Thyroid gland (tissue), 4 donors: ENCODE measurements around the gene LRRC8E. TPM values are rescaled to one million over a fixed set of nuclear protein-coding genes. Genes with fewer than 3 reads are reported as not detected.

Experiments
- DNase-seq, 2 donors: peaks; one replicate each; pipeline ENCODE4 v3.0.0-alpha.2; 2019
- H3K27ac ChIP-seq, 3 donors: fragments of 200-600 bp; sonication (generic); 1 replicate in 2 of 3; 2 replicates in 1 of 3; pipeline ENCODE4 v1.5.1; 2016 to 2019; ENCODE audit warnings: mild to moderate bottlenecking in 1 of 3, moderate library complexity in 1 of 3
- H3K27me3 ChIP-seq: fragments of 200-600 bp; sonication (generic); one replicate; pipeline ENCODE4 v1.5.1; 2019
- H3K36me3 ChIP-seq, 2 donors: fragments of 200-600 bp; sonication (generic); one replicate each; pipeline ENCODE4 v1.5.1; 2016 to 2019
- H3K4me1 ChIP-seq, 2 donors: fragments of 200-600 bp; sonication (generic); one replicate each; pipeline ENCODE4 v1.5.1; 2017 to 2019
- H3K4me3 ChIP-seq, 3 donors: fragments of 200-600 bp; sonication (generic); replicated peaks in 1 of 3; 1 replicate in 2 of 3; 2 replicates in 1 of 3; pipeline ENCODE4 v1.5.1; 2016; ENCODE audit warnings: mild to moderate bottlenecking in 1 of 3
- H3K9me3 ChIP-seq: fragments of 200-600 bp; sonication (generic); one replicate; pipeline ENCODE4 v1.5.1; 2017
- CTCF ChIP-seq, 6 experiments: fragments of 200-600 bp in 3 of 6; fragments of 450-650 bp in 3 of 6; sonication (generic) in 3 of 6; IDR thresholded peaks; one replicate each; pipeline ENCODE4 v1.5.1; 2016 to 2019; ENCODE audit warnings: antibody characterized with exemption in 6 of 6, mild to moderate bottlenecking in 2 of 6, inconsistent platforms in 1 of 6, moderate library complexity in 1 of 6
- POLR2A ChIP-seq, 2 donors: fragments of 450-650 bp; IDR thresholded peaks; one replicate each; pipeline ENCODE4 v1.6.1; 2017; ENCODE audit warnings: antibody characterized with exemption in 2 of 2, mild to moderate bottlenecking in 2 of 2, moderate library complexity in 1 of 2
- WGBS, 2 donors: methylation state at CpG; one replicate each; pipeline ENCODE4 v1.1.5; 2017; 5-methylcytosine and 5-hydroxymethylcytosine counted together
- intact Hi-C: fragments of 100-400 bp; cut with DNase I; formaldehyde crosslinking; loops from one replicate; pipeline ENCODE4 v1.15.1; 2023
- total RNA-seq, 4 donors: library from RNA; depleted of rRNA; stranded (reverse); fragments of >200 nt; gene quantifications; one replicate each; pipeline ENCODE4 v1.2.3, GENCODE V29; 2016

Gene LRRC8E
- total RNA-seq, 4 donors from 2014 or later: 1.4 to 3.3 (median 2.3) TPM

GRCh38 chr19:7925171-7925851, 37.0 kb downstream of the LRRC8E start:
- DNase-seq: peak; percentile 55 to 56
- peak overlapping the region in 1 of 3 donors; percentile 50 for H3K4me3 ChIP-seq
- intact Hi-C loops: no loop called here
- no peaks in the 10 kb centered on the region for H3K9me3 ChIP-seq
- H3K36me3 ChIP-seq: peaks cover 11% of the 10 kb centered on the region in 2 donors
- WGBS, 2 donors: 0% methylated on average over 1 of the region's 98 CpGs; no CpG with 5 or more reads in 1 of the 2 donors
- peaks cover 17 to 60% of the 10 kb centered on the region in 2 donors for H3K4me1 ChIP-seq
- no peak overlapping the region for H3K27ac ChIP-seq
- H3K27me3 ChIP-seq: no peaks in the 10 kb centered on the region
- peak in 5 of 6 experiments; percentile 55 to 75 (median 58) for TF ChIP-seq CTCF (IDR thresholded peaks at IDR 0.05)
- TF ChIP-seq POLR2A (IDR thresholded peaks at IDR 0.05): no peak

GRCh38 chr19:7926021-7926726, 37.9 kb downstream of the LRRC8E start, which contains the start of gene CTXN1:
CTXN1 (minus strand) TSS chr19:7926135; CDS start chr19:7925538, 597 bp downstream.
- intact Hi-C loops: no loop called here
- 22 to 34% methylated on average over 16 to 22 of the region's 65 CpGs for WGBS, 2 donors
- H3K27ac ChIP-seq: peak within 1 kb of the TSS in 1 of 3 donors; percentile 45
- no peaks in the 10 kb centered on the region for H3K27me3 ChIP-seq
- peaks cover 17 to 20% of the 10 kb centered on the region in 2 donors for H3K36me3 ChIP-seq
- no peak for TF ChIP-seq POLR2A (IDR thresholded peaks at IDR 0.05)
- no peak for TF ChIP-seq CTCF (IDR thresholded peaks at IDR 0.05)
- no peaks in the 10 kb centered on the region for H3K9me3 ChIP-seq
- H3K4me1 ChIP-seq: peaks cover 13 to 64% of the 10 kb centered on the region in 2 donors
- H3K4me3 ChIP-seq: peak within 1 kb of the TSS in 1 of 3 donors; percentile 50
- DNase-seq: peak; percentile 65 to 68

- TF ChIP-seq CTCF (IDR thresholded peaks at IDR 0.05) (no peak), POLR2A (IDR thresholded peaks at IDR 0.05) (no peak)
- Histone ChIP-seq H3K9me3 (no peaks in the 10 kb centered on the region), H3K27ac (peak overlapping the region in 1 of 3 donors; percentile 86), H3K36me3 (peaks cover 24 to 27% of the 10 kb centered on the region in 2 donors), H3K27me3 (no peaks in the 10 kb centered on the region), H3K4me3 (no peak overlapping the region), H3K4me1 (peaks cover 8 to 63% of the 10 kb centered on the region in 2 donors)
- intact Hi-C loops: no loop called here
- WGBS, 2 donors: 58 to 73% methylated on average over 9 to 17 of the region's 32 CpGs
- peak in 1 of 2 donors; percentile 20 for DNase-seq
Observed at GRCh38 chr19:7926727-7927604, 38.7 kb downstream of the LRRC8E start.

GRCh38 chr19:7927605-7928333, 39.5 kb downstream of the LRRC8E start:
- peaks cover 8 to 62% of the 10 kb centered on the region in 2 donors for H3K4me1 ChIP-seq
- peaks cover 24 to 27% of the 10 kb centered on the region in 2 donors for H3K36me3 ChIP-seq
- intact Hi-C loops: no loop called here
- TF ChIP-seq POLR2A (IDR thresholded peaks at IDR 0.05) (no peak), CTCF (IDR thresholded peaks at IDR 0.05) (no peak)
- WGBS, 2 donors: 91 to 96% methylated on average over 8 to 21 of the region's 23 CpGs
- H3K9me3 ChIP-seq: no peaks in the 10 kb centered on the region
- no peaks in the 10 kb centered on the region for H3K27me3 ChIP-seq
- peak overlapping the region in 2 of 3 donors; percentile 33 to 86 for H3K27ac ChIP-seq
- H3K4me3 ChIP-seq: no peak overlapping the region
- no peak for DNase-seq
